AG04449 (cell line): ENCODE data around the gene CHRNB2.
"Not testable (repeated sequence)": the region's sequence is repeated elsewhere in the genome, so short reads cannot be mapped to it uniquely, and the experiment has no call there.

Source experiments
- CTCF ChIA-PET: fragments of 350-600 bp; formaldehyde crosslinking; extraction: SDS; loops from one replicate; lab custom pipeline; 2021; ENCODE audit warnings: antibody characterized with exemption; lab: Yijun Ruan, JAX
- POLR2A ChIA-PET: fragments of 400-600, 350-600 bp; formaldehyde crosslinking; extraction: SDS; loops from one replicate; lab custom pipeline; 2020; ENCODE audit warnings: antibody characterized with exemption, inconsistent platforms; lab: Yijun Ruan, JAX
- DNase-seq: peaks from one replicate; pipeline ENCODE4 v3.0.0-alpha.2; 2010; ENCODE audit warnings: low read depth, low spot score
- H3K4me3 ChIP-seq: 2 replicates; pipeline ENCODE4 v1.5.1; 2011; ENCODE audit warnings: low read depth, mild to moderate bottlenecking, control low read depth, low read length
- TF ChIP-seq, protein P1 (sequence below): IDR thresholded peaks from one replicate; pipeline ENCODE4 v1.5.1; 2011; ENCODE audit warnings: mild to moderate bottlenecking, moderate library complexity, low read length, control low read depth, inconsistent platforms; ENCODE audit not compliant: insufficient read depth; ENCODE audit errors: missing control alignments

The CHRNB2 gene

DNA sequence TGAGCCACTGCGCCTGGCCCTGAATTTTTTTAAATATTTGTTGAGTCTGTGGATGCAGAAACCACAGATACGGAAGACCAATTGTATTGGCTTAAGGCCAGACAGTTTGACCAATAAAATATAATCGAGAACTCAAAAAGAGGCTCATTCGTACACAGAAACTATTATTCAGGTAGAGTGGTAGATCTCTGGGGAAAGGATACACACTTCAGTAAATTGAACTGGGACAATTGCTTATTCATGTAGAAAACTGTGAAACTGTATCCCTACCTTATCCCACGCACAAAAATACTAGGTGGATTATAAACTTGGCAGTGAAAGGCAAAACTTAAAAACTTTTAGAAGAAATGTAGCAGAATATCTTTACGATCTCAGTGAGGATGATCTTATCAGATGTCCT lies 40.4 kb upstream of the CHRNB2 start:
- ChIA-PET POLR2A (no interaction called here), CTCF (no interaction called here)
- TF ChIP-seq, protein P1, sequence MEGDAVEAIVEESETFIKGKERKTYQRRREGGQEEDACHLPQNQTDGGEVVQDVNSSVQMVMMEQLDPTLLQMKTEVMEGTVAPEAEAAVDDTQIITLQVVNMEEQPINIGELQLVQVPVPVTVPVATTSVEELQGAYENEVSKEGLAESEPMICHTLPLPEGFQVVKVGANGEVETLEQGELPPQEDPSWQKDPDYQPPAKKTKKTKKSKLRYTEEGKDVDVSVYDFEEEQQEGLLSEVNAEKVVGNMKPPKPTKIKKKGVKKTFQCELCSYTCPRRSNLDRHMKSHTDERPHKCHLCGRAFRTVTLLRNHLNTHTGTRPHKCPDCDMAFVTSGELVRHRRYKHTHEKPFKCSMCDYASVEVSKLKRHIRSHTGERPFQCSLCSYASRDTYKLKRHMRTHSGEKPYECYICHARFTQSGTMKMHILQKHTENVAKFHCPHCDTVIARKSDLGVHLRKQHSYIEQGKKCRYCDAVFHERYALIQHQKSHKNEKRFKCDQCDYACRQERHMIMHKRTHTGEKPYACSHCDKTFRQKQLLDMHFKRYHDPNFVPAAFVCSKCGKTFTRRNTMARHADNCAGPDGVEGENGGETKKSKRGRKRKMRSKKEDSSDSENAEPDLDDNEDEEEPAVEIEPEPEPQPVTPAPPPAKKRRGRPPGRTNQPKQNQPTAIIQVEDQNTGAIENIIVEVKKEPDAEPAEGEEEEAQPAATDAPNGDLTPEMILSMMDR, result no peak
- no peak overlapping the region for H3K4me3 ChIP-seq
- no peak for DNase-seq

DNA sequence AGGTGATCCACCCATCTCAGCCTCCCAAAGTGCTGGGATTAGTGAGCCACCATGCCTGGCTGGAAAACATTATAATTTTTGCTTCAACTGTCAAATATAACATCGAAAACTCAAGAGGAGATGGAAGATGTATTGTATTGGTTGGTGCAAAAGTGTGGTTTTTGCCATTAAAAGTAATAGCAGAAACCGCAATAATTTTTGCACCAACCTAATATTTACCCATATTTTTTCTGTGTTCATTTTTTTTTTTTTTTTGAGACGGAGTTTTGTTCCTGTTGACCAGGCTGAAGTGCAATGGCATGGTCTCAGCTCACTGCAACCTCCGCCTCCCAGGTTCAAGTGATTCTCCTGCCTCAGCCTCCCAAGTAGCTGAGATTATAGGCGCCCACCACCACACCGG lies 38.3 kb upstream of the CHRNB2 start:
- CTCF ChIA-PET, result interaction anchor here (1.5 kb wide), 1 partner anchor 17 kb away, joined by 4 read pairs; no protein-coding TSS in a partner anchor
- DNase-seq, result no peak
- no peak overlapping the region for H3K4me3 ChIP-seq
- TF ChIP-seq, protein P1, result no peak
- POLR2A ChIA-PET, result interaction anchor here (0.6 kb wide), 1 partner anchor 12 kb away, joined by 5 read pairs; no protein-coding TSS in a partner anchor

DNA sequence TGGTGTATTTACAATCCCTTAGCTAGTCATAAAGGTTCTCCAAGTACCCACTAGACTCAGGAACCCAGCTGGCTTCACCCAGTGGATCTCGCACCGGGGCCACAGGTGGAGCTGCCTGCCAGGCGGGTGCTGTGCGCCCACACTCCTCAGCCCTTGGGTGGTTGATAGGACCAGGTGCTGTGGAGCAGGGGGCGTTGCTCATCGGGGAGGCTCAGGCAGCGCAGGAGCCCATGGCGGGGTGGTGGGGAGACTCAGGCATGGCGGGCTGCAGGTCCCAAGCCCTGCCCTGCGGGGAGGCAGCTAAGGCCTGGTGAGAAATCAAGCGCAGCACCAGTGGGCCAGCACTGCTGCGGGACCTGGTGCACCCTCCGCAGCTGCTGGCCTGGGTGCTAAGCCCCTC lies 35.6 kb upstream of the CHRNB2 start:
- CTCF ChIA-PET, result interaction anchor here (1.4 kb wide), 1 partner anchor 15 kb away, joined by 6 read pairs; no protein-coding TSS in a partner anchor
- DNase-seq, H3K4me3 ChIP-seq, POLR2A ChIA-PET: not testable (repeated sequence)

DNA sequence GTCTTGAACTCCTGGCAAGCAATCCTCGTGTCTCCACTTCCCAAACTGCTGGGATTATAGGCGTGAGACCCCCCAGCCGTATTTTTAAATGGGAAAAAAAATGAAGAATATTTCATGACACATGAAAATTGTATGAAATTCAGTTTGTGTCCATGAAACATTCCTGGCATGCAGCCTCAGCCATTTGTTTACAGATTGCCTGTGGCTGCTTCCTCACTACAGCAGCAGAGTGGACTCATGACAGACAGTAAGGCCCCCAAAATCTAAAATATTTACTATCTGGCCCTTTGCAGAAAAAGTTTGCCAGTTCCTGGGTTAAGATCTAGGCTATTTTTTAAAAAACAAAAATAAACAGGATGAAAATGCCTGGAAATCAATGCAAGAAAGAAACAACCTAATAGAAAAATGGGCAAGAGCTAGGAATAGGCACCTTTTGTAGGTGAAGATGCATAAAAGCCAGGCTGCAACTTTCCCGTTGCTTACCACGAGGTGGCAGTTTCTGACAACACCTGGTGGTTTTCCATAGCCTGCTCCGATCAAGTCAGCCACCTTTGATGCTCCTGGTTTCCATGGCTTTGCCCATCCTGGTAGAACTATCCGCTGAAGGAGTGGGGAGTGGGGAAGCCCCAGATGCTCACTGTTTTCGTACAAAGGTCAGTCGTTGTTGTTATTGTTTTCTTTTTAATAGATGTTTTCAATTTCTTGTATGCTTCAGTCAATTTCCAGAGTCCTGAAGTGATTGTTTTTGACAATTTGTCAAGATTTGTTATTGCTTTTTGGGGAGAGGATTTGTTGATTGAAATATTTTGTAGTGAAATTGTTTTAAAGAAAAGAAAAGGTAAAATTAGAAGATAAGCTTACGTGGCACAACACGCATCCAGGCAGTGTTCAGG lies 33.4 kb upstream of the CHRNB2 start:
- ChIA-PET POLR2A (interaction anchor here (0.7 kb wide), 1 partner anchor 15 kb away, joined by 4 read pairs; no protein-coding TSS in a partner anchor), CTCF (interaction anchor here (1.1 to 2.4 kb wide), 6 partner anchors 9 to 53 kb away, joined by 3 to 12 read pairs (median 3); no protein-coding TSS in a partner anchor)
- TF ChIP-seq, protein P1, result peak; percentile 35
- DNase-seq, result no peak
- no peak overlapping the region for H3K4me3 ChIP-seq

DNA sequence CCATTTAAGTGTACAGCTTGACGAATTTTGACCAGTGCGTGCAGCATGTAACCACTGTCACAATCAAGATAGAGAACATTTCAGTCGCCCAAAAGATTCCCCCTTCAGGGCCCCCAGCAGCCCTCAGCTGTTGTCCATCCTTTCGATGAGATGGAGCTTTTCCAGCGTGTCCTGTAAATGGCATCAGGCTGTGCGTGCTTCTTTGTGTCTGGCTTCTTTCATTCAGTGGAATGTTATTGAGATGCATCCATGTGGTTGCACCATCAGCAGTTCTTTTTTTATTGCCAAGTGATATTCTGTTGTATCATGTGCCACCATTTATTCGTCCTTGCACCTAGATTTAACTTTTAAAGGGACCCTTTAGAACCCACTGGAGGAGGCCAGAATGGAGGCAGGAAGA lies 31.0 kb upstream of the CHRNB2 start:
- DNase-seq, result no peak
- no peak overlapping the region for H3K4me3 ChIP-seq
- CTCF ChIA-PET, result interaction anchor here (1.7 to 2.4 kb wide), 2 partner anchors 10 to 19 kb away, joined by 8 to 12 read pairs; no protein-coding TSS in a partner anchor
- TF ChIP-seq, protein P1, result no peak
- POLR2A ChIA-PET, result no interaction called here

DNA sequence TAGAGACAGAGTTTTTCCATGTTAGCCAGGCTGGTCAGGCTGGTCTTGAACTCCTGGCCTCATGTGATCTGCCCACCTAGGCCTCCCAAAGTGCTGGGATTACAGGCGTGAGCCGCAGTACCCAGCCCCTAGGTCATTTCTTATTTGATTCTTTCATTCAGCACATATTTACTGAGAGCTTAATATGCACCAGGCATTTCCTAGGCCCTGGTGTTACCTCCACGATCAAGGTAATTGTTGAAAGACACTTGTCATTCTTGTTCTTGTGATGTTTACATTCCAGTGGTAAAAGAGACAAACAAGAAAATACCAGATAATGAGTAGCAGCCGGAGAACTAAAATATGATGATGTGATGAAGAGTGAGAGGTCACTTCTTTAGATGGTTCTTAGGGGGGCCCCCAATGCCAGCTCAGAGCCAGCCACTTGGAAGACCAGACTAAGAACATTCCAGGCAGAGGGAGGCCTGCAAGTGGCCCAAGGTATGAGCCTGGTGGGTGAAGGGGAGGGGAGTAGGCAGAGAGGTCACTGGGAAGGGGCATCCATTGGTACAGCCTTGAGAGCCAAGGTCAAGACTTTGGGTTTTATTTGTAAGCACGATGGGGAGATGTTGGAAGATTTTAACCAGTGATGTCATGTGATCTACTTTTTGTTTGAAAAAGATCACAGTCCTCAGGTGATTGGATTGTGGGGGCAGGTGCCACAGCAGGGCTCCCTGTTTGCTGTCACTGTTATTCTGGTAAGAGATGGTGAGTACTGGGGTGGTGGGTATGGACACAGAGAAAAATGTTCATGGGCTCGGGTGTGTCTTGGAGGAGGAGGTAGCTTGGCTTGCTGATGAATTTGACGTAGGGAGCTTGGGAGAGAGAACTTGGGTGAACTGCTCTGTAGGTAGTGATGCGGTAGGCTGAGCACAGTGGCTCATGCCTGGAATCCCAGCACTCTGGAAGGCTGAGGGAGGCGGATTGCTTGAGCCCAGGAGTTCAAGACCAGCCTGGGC lies 27.8 kb upstream of the CHRNB2 start:
- ChIA-PET CTCF (interaction anchor here (1.1 kb wide), 1 partner anchor 60 kb away, joined by 3 read pairs; no protein-coding TSS in a partner anchor), POLR2A (no interaction called here)
- no peak overlapping the region for H3K4me3 ChIP-seq
- no peak for DNase-seq
- TF ChIP-seq, protein P1, result no peak
